ENCODE data around the gene ZMYND15. TPM values are rescaled to one million over a fixed set of nuclear protein-coding genes. Genes with fewer than 3 reads are reported as not detected.
"Not testable (repeated sequence)": the region's sequence is repeated elsewhere in the genome, so short reads cannot be mapped to it uniquely, and the experiment has no call there.

The ZMYND15 gene
- total RNA-seq, 1 donor from 2014 or later: not detected

- H3K4me3 Mint-ChIP-seq: peak overlapping the region; percentile 93
- peak overlapping the region; percentile 77 for H2AFZ ChIP-seq (replicated peaks)
- H3K27me3 Mint-ChIP-seq (ENCODE audit: insufficient read depth, low read depth): peaks cover 2% of the 10 kb centered on the region
These were observed 36.3 kb upstream of the ZMYND15 start for GRCh38 chr17:4703330-4703691.

DNA sequence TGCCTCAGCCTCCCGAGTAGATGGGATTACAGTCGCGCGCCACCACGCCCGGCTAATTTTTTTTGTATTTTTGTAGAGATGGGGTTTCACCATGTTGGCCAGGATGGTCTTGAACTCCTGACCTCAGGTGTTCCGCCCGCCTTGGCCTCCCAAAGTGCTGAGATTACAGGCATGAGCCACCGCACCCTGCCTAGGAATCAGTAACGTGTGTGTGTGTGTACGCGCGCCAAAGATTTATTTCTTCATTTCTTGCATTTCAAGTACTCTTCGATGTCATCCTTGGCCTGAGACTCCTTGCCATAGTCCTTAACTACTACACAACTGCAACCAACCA, 35.1 kb upstream of the ZMYND15 start:
- Histone ChIP-seq H3K4me3 (peak overlapping the region; percentile 98), H3K79me2 (ENCODE audit: low read depth) (peaks cover 51% of the 10 kb centered on the region), H3F3A (ENCODE audit: low read depth) (peaks cover 39% of the 10 kb centered on the region), H3K4me2 (peak overlapping the region; percentile 100), H2AFZ (replicated peaks) (peak overlapping the region; percentile 66), H4K20me1 (ENCODE audit: low read depth) (peaks cover 32% of the 10 kb centered on the region), H3K9ac (peak overlapping the region; percentile 34), H3K4me1 (peaks cover 19% of the 10 kb centered on the region)
- not testable (repeated sequence) for H3K27ac ChIP-seq; H3K9me3 Mint-ChIP-seq; H3K27me3 Mint-ChIP-seq (ENCODE audit: insufficient read depth, low read depth); DNase-seq (ENCODE audit: low spot score); H3K36me3 ChIP-seq; H3K9me3 ChIP-seq (ENCODE audit: low read depth); H3K36me3 Mint-ChIP-seq; H3K27me3 ChIP-seq
- Mint-ChIP-seq H3K4me3 (peak overlapping the region; percentile 93), H3K4me1 (peaks cover 36% of the 10 kb centered on the region), H3K27ac (peak overlapping the region; percentile 93)

More at GRCh38 chr17:4703330-4703691, 36.3 kb upstream of the ZMYND15 start:
- Histone ChIP-seq H3K9me3 (ENCODE audit: low read depth) (no peaks in the 10 kb centered on the region), H3K79me2 (ENCODE audit: low read depth) (peaks cover 63% of the 10 kb centered on the region), H3K27ac (no peak overlapping the region), H3K4me1 (peaks cover 19% of the 10 kb centered on the region), H3F3A (ENCODE audit: low read depth) (peaks cover 36% of the 10 kb centered on the region), H3K36me3 (no peaks in the 10 kb centered on the region), H4K20me1 (ENCODE audit: low read depth) (peaks cover 38% of the 10 kb centered on the region), H3K9ac (peak overlapping the region; percentile 94), H3K4me3 (peak overlapping the region; percentile 98), H3K27me3 (no peaks in the 10 kb centered on the region), H3K4me2 (peak overlapping the region; percentile 100)
- Mint-ChIP-seq H3K9me3 (no peaks in the 10 kb centered on the region), H3K27ac (no peak overlapping the region), H3K4me1 (peaks cover 36% of the 10 kb centered on the region), H3K36me3 (no peaks in the 10 kb centered on the region)
- TF ChIP-seq CTCF (IDR thresholded peaks at IDR 0.05): no peak
- DNase-seq (ENCODE audit: low spot score): no peak

DNA sequence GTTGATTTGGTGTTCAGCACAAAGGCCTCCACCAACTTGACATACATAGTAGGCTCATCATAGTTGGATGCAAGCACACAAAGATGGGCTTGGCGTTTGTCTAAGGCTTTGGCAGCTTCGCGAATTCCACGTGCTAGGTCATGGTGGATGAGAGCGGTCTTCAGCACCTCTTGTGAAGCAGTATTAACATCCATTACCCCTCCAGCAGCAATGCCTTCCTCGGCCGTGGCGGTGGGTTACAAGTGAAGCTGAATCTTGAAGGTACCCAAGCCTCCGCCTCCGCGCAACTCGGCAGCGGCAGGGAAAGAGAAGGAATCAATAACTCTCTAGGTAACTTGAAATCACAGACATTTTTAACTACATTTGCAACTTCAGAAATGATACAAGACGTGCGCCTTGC, 34.6 kb upstream of the ZMYND15 start:
- peaks cover 40% of the 10 kb centered on the region for H3K4me1 Mint-ChIP-seq
- Histone ChIP-seq H3K9me3 (ENCODE audit: low read depth) (no peaks in the 10 kb centered on the region), H4K20me1 (ENCODE audit: low read depth) (peaks cover 30% of the 10 kb centered on the region), H3K9ac (no peak overlapping the region), H3K79me2 (ENCODE audit: low read depth) (peaks cover 47% of the 10 kb centered on the region), H2AFZ (replicated peaks) (no peak overlapping the region), H3K27me3 (no peaks in the 10 kb centered on the region), H3K4me3 (peak overlapping the region; percentile 98), H3K4me1 (peaks cover 21% of the 10 kb centered on the region), H3K4me2 (peak overlapping the region; percentile 100), H3K27ac (no peak overlapping the region), H3K36me3 (no peaks in the 10 kb centered on the region), H3F3A (ENCODE audit: low read depth) (peaks cover 42% of the 10 kb centered on the region)
- no peaks in the 10 kb centered on the region for H3K36me3 Mint-ChIP-seq
- H3K9me3 Mint-ChIP-seq: no peaks in the 10 kb centered on the region
- H3K27ac Mint-ChIP-seq: peak overlapping the region; percentile 25
- H3K27me3 Mint-ChIP-seq (ENCODE audit: insufficient read depth, low read depth): peaks cover 4% of the 10 kb centered on the region
- H3K4me3 Mint-ChIP-seq: peak overlapping the region; percentile 93
- TF ChIP-seq EZH2phosphoT487 (IDR thresholded peaks at IDR 0.05): no peak
- TF ChIP-seq EZH2 (IDR thresholded peaks at IDR 0.05): no peak
- no peak for TF ChIP-seq CTCF (IDR thresholded peaks at IDR 0.05)
- DNase-seq (ENCODE audit: low spot score): no peak

- peaks cover 36% of the 10 kb centered on the region for H3F3A ChIP-seq (ENCODE audit: low read depth)
- no peaks in the 10 kb centered on the region for H3K36me3 ChIP-seq
- Mint-ChIP-seq H3K36me3 (no peaks in the 10 kb centered on the region), H3K27ac (peak overlapping the region; percentile 0), H3K27me3 (ENCODE audit: insufficient read depth, low read depth) (peaks cover 4% of the 10 kb centered on the region), H3K9me3 (no peaks in the 10 kb centered on the region), H3K4me3 (peak overlapping the region; percentile 48), H3K4me1 (peaks cover 42% of the 10 kb centered on the region)
- H3K4me1 ChIP-seq: peaks cover 21% of the 10 kb centered on the region
- TF ChIP-seq CTCF (IDR thresholded peaks at IDR 0.05) (no peak), EZH2 (IDR thresholded peaks at IDR 0.05) (no peak), EZH2phosphoT487 (IDR thresholded peaks at IDR 0.05) (no peak)
- H3K4me3 ChIP-seq: no peak overlapping the region
- no peak overlapping the region for H3K4me2 ChIP-seq
- peaks cover 24% of the 10 kb centered on the region for H4K20me1 ChIP-seq (ENCODE audit: low read depth)
- H3K9me3 ChIP-seq (ENCODE audit: low read depth): no peaks in the 10 kb centered on the region
- H3K27me3 ChIP-seq: no peaks in the 10 kb centered on the region
- DNase-seq (ENCODE audit: low spot score): no peak
- H3K79me2 ChIP-seq (ENCODE audit: low read depth): peaks cover 41% of the 10 kb centered on the region
- H3K9ac ChIP-seq: no peak overlapping the region
- no peak overlapping the region for H2AFZ ChIP-seq (replicated peaks)
- no peak overlapping the region for H3K27ac ChIP-seq
These were observed 33.5 kb upstream of the ZMYND15 start for GRCh38 chr17:4706121-4706520.
